Heart left ventricle (tissue), 16 donors: ENCODE results near the gene BLZF1. TPM values are rescaled to one million over a fixed set of nuclear protein-coding genes. Genes with fewer than 3 reads are reported as not detected.

Source experiments
- ATAC-seq, 4 donors: fragments of 200-7000 bp; cut with Tn5 transposase; one replicate each; pipeline ENCODE4 v1.9.1; 2020 to 2022; ENCODE audit warnings: moderate library complexity in 4 of 4, mild to moderate bottlenecking in 3 of 4, moderate number of reproducible peaks in 1 of 4
- DNase-seq, 5 donors: peaks; one replicate each; pipeline ENCODE4 v3.0.0-alpha.2; 2020
- H3K27ac ChIP-seq, 12 donors: fragments of 200-600 bp; sonication (generic) in 4 of 12; one replicate each; pipeline versions ENCODE4 v1.5.0 to v1.8.0; 2016 to 2022; ENCODE audit warnings: mild to moderate bottlenecking in 2 of 12
- H3K27me3 ChIP-seq, 9 donors: fragments of 200-600 bp; sonication (generic) in 2 of 9; one replicate each; pipeline versions ENCODE4 v1.5.1 to v1.8.0; 2016 to 2022; ENCODE audit warnings: mild to moderate bottlenecking in 3 of 9
- H3K36me3 ChIP-seq, 9 donors: fragments of 200-600 bp; sonication (generic) in 2 of 9; one replicate each; pipeline versions ENCODE4 v1.5.0 to v1.8.0; 2018 to 2022; ENCODE audit warnings: mild to moderate bottlenecking in 2 of 9
- H3K4me1 ChIP-seq, 12 donors: fragments of 200-600 bp; sonication (generic) in 4 of 12; one replicate each; pipeline versions ENCODE4 v1.5.0 to v1.8.0; 2016 to 2022; ENCODE audit warnings: mild to moderate bottlenecking in 3 of 12
- H3K4me3 ChIP-seq, 12 donors: fragments of 200-600 bp; sonication (generic) in 4 of 12; one replicate each; pipeline versions ENCODE4 v1.5.0 to v1.8.0; 2017 to 2022; ENCODE audit warnings: mild to moderate bottlenecking in 9 of 12, moderate library complexity in 4 of 12
- H3K9me3 ChIP-seq, 12 donors: fragments of 200-600 bp; sonication (generic) in 4 of 12; one replicate each; pipeline versions ENCODE4 v1.5.0 to v1.8.0; 2016 to 2022; ENCODE audit warnings: mild to moderate bottlenecking in 1 of 12
- CTCF ChIP-seq, 12 donors: fragments of 200-600 bp; sonication (generic) in 4 of 12; IDR thresholded peaks; one replicate each; pipeline versions ENCODE4 v1.5.0 to v1.8.0; 2018 to 2022; ENCODE audit warnings: antibody characterized with exemption in 12 of 12, mild to moderate bottlenecking in 5 of 12
- POLR2A ChIP-seq, 2 donors: fragments of 450-650 bp; IDR thresholded peaks; one replicate each; pipeline ENCODE4 v1.6.1; 2017; ENCODE audit warnings: antibody characterized with exemption in 2 of 2, mild to moderate bottlenecking in 2 of 2, moderate library complexity in 2 of 2
- WGBS, 4 donors: extraction: QIAGEN DNeasy Blood & Tissue Kit in 2 of 4; methylation state at CpG; one replicate each; pipeline versions ENCODE4 v1.1.5 to v1.1.7; 2013 to 2018; 5-methylcytosine and 5-hydroxymethylcytosine counted together
- intact Hi-C, 10 donors: fragments of 100-400 bp; cut with DNase I; formaldehyde crosslinking; loops; one replicate each; pipeline versions ENCODE4 v1.11.1 to v1.14.2; 2022
- polyA plus RNA-seq, 2 donors: library from polyadenylated mRNA; stranded (reverse); fragments of 200-250 nt; gene quantifications; one replicate each; pipeline ENCODE4 v1.2.3, GENCODE V29; 2013
- total RNA-seq, 9 donors: library from RNA; depleted of rRNA in 2 of 9; stranded (reverse); fragments of >200 nt in 2 of 9; fragmentation: NEBNext Ultra II Directional in 3 of 9; extraction: Animal tissue kit (Norgen Biotek cat#: 25700) in 3 of 9; gene quantifications; one replicate each; pipeline versions ENCODE4 v1.1.0 to v1.2.4, GENCODE V29; 2016 to 2023
- donor health status: ischemic (EF 13 %, LVEDD 7.1; RV severe dilation, severe dysfunction).
- donor health status: healthy with polysubstance abuse.
- donor health status: DM: no; HTN: yes; CAD: no.
- donor health status: DM: no; HTN: no; CAD: no.
- donor health status: ischemic (EF 25% LVEDD 6.9; RV normal size, moderate dysfunction).
- donor health status: ischemic (EF 25% LVEDD 5.7; RV mildly dilated, moderate dysfunction).
- donor health status: healthy.
- donor health status: DM: yes; HTN: yes; CAD: no.
- donor health status: ischemic (EF 35%, LVEDD 5.7; RV mildly dilated, moderate dysfunction).
- donor health status: nonischemic (EF 11% LVEDD 7.7; RV severe dilation, severe dysfunction).
- donor health status: DM: yes; HTN: yes; CAD: no.
- donor health status: PGD.
- donor health status: ischemic (EF 29% LVEDD 5.4; RV normal size, mild dysfunction).
- donor health status: nonischemic (EF 23%, LVEDD 6.1; RV moderate dilation, normal function).

Gene BLZF1
- total and polyA plus RNA-seq, 11 donors = 7.5 to 31.3 (median 22.7) TPM

DNA sequence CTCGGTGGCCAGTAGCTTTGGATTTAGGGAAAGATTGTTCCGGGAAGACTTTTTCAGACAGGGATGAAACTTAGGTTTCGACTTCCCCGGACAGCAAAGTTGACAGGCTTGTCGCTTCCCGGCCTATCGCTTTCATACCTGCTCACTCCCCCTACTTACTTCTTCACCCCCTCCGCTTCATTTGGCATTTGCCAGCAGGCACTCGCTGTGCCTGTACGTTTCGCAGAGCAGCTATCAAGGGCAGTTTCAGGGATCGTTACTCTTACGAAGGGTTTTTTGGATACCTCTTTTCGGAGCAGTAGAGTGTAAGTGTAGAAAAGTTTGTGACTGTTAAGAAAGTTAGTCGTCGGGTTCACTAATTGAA, 393 bp downstream of the BLZF1 start:
- peak in 3 of 4 donors; percentile 10 to 29 (median 13) for ATAC-seq
- intact Hi-C loops = loop anchor here in 5 of 10 donors (5.0 to 10.0 kb wide), 3 partner anchors 119 to 1024 kb away; partner anchors contain the start of gene SLC19A2 (in 3 of the 5)

DNA sequence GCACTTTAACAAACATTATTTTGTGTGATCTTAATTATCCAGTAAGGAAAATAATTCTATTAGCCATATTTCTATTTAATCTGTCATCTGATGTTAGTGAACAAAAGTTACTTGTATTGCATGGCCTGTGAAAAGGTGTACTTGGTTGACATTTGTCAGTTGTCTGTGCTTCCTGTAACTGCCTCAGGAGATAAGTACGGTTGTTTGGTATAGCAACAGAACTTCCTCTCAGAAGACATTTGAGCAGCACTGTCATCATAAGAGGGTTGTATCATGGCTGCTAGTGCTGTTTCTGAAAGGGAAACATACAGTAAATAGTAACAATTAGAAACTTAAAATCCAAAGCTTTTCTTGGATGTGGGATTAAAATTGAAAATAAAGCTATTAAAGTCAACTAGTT, 3.4 kb downstream of the BLZF1 start:
- Histone ChIP-seq H3K27ac (no peak overlapping the region), H3K9me3 (no peaks in the 10 kb centered on the region), H3K4me3 (no peak overlapping the region), H3K27me3 (no peaks in the 10 kb centered on the region), H3K4me1 (peaks cover 0 to 46% (median 14%) of the 10 kb centered on the region in 12 donors), H3K36me3 (peaks cover 0 to 67% (median 45%) of the 10 kb centered on the region in 9 donors)
- no peak for ATAC-seq
- intact Hi-C loops = no loop called here
- WGBS, 4 donors = 51 to 61% (median 57%) methylated on average over 1 of the region's 1 CpG
- no peak for TF ChIP-seq CTCF (IDR thresholded peaks at IDR 0.05)
- no peak for TF ChIP-seq POLR2A (IDR thresholded peaks at IDR 0.05)
- no peak for DNase-seq

More for the DNA sequence above, 393 bp downstream of the BLZF1 start:
- TF ChIP-seq POLR2A (IDR thresholded peaks at IDR 0.05) (no peak), CTCF (IDR thresholded peaks at IDR 0.05) (no peak)
- Histone ChIP-seq H3K4me3 (peak overlapping the region; percentile 50 to 85 (median 74)), H3K4me1 (peaks cover 0 to 51% (median 14%) of the 10 kb centered on the region in 12 donors), H3K27me3 (no peaks in the 10 kb centered on the region), H3K36me3 (peaks cover 0 to 41% (median 38%) of the 10 kb centered on the region in 9 donors), H3K27ac (peak overlapping the region in 11 of 12 donors; percentile 65 to 94 (median 80)), H3K9me3 (peaks cover 0 to 6% (median 0%) of the 10 kb centered on the region in 12 donors)
- WGBS, 4 donors = 0 to 1% (median 1%) methylated on average over 16 of the region's 16 CpGs
- peak in 2 of 5 donors; percentile 7 to 18 for DNase-seq

- no peak overlapping the region for H3K4me3 ChIP-seq
- no peak overlapping the region for H3K27ac ChIP-seq
- DNase-seq (no peak), ATAC-seq (no peak)
- intact Hi-C loops = no loop called here
- H3K36me3 ChIP-seq = peaks cover 0 to 100% (median 94%) of the 10 kb centered on the region in 9 donors
- TF ChIP-seq CTCF (IDR thresholded peaks at IDR 0.05) = no peak
- no peak for TF ChIP-seq POLR2A (IDR thresholded peaks at IDR 0.05)
- H3K4me1 ChIP-seq = no peaks in the 10 kb centered on the region
- H3K9me3 ChIP-seq = no peaks in the 10 kb centered on the region
- H3K27me3 ChIP-seq = no peaks in the 10 kb centered on the region
Measured at GRCh38 chr1:169381162-169381561, 13.2 kb downstream of the BLZF1 start.

DNA sequence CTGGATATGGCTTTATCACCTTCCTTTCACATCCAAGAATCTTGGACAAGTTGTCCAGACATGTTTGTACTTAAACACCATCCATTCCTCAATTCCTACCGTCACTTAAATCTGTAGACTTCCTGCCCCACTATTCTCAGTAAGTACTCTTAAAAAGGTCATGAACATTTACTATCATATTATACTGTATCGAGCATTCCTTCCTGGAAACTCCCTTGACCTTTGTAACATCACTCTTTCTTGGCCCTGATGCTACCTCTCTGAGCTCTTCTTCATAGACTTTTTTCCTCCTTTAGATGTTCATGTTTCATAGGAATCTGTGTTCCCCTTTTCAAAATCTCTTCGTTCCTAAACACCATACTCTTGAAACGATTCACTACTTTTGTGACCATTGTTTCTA, 15.5 kb downstream of the BLZF1 start:
- ATAC-seq (no peak), DNase-seq (no peak)
- no peak for TF ChIP-seq POLR2A (IDR thresholded peaks at IDR 0.05)
- no peak for TF ChIP-seq CTCF (IDR thresholded peaks at IDR 0.05)
- intact Hi-C loops = no loop called here
- 71 to 80% (median 74%) methylated on average over 4 of the region's 4 CpGs for WGBS, 4 donors
- H3K27ac ChIP-seq = no peak overlapping the region
- no peaks in the 10 kb centered on the region for H3K27me3 ChIP-seq
- peaks cover 0 to 100% (median 95%) of the 10 kb centered on the region in 9 donors for H3K36me3 ChIP-seq
- no peaks in the 10 kb centered on the region for H3K4me1 ChIP-seq
- no peaks in the 10 kb centered on the region for H3K9me3 ChIP-seq
- no peak overlapping the region for H3K4me3 ChIP-seq
